RKO (cell line): Measurements from ENCODE around the gene FRMD3.
A peak's percentile ranks its signal among the peaks of the same experiment; 100 is the strongest.

Experiments used
- DNase-seq: peaks from one replicate; pipeline ENCODE4 v3.0.0-alpha.2; 2016; ENCODE audit warnings: low spot score

FRMD3 gene

DNA sequence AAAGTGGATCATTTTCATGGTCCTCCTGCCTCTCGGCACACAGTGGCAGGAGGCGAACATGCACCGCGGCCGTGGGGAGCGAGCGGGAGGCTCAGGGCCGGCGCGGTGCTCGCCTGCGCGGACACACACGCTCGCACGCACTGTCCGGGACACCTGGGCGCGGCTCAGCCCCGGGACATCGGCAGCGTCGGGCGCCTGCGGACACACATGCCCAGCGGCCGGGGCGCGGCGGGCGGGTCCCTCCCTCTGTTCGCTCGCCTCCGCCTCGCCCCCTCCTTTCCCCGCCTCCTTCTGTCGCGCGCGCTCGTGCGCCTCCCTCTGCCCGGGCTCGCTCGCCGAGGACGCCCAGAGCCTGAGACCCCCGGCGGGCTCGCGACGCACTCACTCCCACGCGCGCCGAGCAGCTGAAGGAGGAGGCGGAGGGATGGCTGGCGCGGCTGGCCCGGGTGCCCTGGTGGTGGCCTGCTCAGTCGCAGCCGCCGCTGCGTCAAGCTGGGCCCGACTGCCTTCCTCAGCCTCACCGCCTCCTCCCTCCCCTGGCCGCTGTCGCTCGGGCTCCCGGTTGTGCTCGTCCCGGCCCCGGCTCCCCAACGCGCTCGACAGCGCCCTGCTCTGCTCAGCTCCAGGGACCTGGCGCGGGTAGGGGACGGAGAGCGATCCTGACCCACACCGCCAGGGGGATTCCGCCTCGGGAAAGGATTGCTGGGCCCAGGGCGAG lies at the start of gene FRMD3:
TSS of gene FRMD3 (minus strand) at position 230 of the 718 bp plus-strand sequence. CDS start at position 60, 170 bp downstream.
- DNase-seq: no peak

DNA sequence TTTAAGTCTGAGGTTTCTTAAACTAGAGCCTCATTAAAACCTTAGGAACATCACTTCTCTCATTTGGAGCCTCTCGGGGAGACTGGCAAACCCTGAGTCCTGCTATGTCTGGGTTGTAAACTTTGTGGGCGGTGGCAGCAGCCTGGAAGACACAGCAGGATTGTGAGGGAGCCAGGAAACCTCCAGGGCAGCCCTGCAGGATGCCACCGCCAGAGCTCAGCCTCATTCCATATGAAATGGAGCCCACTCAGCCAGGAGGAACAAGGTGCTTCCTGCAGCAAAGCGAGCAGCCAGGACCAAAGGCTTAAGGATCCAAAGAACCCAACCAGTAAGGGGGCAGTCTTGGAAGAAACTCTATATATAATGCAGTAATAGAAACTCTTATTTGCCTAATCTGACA lies 46.8 kb upstream of the FRMD3 start:
- no peak for DNase-seq

DNA sequence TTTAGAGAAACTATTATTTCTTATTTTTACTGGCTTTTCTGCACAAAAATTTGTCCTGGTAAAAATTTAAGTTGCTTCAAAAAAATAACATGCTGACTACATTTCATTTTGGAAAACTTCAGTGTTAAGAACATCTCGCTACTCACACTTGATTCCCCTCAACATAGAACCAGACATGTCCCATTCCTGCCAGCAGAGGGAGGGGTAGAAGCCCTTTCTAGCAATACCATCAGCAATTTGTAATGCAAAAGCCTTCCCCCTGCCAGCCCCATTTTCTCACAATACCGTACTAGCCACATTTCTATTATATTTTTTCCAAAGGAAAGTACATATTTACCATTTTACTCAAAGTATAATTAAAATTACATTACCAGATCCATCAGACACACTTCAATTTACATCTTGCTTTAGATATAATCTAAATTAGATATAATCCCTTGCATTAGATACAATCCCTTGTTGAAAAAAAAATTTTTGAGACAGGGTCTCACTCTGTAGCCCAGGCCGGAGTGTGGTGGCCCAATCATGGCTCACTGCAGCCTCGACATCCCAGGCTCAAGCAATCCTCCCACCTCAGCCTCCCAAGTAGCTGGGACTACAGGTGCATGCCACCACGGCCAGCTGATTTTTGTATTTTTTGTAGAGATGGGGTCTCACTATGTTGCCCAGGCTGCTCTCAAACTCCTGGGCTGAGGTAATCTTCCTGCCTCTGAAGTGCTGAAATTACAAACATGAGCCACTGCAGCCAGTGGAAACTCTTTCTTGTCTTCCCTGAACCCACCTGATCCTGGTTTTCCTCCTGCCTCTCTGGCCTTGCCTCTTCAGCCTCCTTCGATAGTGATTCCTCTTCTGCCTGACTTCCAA lies 45.2 kb upstream of the FRMD3 start:
- peak; percentile 75 for DNase-seq

GRCh38 chr9:83582029-83582428 lies 43.8 kb upstream of the FRMD3 start:
- DNase-seq: no peak

DNA sequence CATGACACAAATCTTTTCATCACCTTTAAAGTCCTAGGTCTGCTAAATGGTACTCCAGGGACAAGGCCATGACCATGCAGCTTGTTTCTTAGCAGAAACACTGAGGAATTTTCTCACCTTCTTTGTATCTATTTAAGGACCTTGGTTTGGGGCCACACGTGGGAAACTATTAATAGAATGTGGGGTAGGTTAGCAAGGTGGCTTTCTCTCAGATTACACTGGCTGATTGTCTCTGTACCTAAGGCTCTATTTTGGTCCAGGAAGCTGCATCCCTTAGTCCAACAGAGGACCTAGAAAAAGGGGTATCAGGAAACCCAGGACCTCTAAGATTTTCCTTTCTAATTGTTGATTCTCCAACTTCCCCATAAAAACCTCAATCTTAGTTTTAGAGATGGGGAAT lies 36.3 kb upstream of the FRMD3 start:
- DNase-seq: no peak

- no peak for DNase-seq
These were observed 34.3 kb upstream of the FRMD3 start for GRCh38 chr9:83572524-83572923.

- DNase-seq: no peak
These were observed 32.2 kb upstream of the FRMD3 start for GRCh38 chr9:83570359-83570758.

- no peak for DNase-seq
These were observed 31.1 kb upstream of the FRMD3 start for GRCh38 chr9:83569326-83569725.

DNA sequence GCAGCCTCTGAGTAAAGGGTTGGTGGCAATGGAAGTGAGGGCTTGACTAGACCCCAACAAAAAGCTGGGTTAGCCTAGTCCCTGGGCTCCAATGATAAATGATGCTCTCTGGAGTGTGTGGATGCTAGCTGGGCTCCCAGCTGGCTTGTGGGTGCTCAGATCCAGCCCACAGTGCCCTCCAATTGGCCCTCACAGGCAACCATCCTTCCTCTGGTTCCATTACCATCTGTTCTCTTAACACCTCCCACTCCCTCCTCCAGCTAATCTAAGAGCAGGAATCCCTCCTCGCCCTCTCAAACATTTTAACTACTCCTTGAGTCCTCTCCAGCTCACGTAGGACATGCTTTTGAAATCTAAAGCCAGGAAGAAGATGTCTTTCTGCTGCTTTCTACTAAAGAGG lies 25.2 kb upstream of the FRMD3 start:
- no peak for DNase-seq

DNA sequence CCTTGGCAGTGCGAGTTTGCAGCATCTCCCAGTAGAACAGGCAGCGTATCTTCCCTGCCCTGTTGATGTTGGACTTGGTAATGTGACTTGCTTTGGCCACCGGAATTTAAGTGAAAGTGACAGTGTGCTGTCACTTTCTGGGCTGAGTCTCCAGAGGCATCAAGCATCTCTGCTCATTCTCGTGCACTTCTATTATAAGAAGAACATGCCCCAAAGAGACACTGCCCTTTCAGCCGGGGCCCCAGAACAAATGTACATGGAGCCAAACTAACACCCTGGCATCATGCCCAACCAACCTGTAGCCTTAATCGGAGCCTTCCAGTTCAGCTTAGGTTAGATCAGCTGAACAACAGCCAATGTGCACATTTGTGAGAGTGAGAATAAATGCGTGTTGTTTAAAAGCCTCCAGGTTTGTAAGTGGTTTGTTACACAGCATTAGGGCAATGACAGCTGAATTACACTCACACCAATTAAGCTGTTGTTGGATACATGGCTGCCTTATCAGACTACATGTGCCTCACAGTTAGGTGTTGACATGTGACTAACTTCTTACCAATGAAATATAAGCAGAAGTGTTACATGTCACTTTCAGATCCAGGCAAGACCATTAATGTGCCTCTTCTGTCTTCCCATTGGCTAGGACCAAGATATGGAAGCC lies 22.1 kb upstream of the FRMD3 start:
- no peak for DNase-seq

DNA sequence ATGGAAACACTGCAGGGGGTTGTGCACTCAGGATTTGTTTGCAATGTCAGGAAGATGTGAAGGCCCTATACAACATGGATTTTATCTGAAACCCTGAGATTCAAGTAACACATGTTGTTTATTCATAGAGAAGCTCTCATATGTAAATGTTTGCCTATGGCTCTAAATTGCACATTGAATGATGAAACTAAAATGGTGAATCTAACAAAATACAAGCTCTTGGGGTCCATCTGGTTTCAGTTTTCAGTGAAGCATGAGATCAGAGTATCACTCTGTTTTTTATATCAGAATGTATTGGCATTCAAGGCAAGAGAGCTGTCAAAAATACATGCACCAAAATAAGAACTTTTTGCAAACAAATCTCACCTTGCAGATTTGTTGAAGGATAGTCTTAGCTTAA lies 19.6 kb upstream of the FRMD3 start:
- no peak for DNase-seq

- DNase-seq: no peak
These were observed 19.1 kb upstream of the FRMD3 start for GRCh38 chr9:83557317-83557716.

GRCh38 chr9:83554278-83554677 lies 16.1 kb upstream of the FRMD3 start:
- DNase-seq: no peak

GRCh38 chr9:83544002-83544698 lies 5.9 kb upstream of the FRMD3 start:
- DNase-seq: peak; percentile 82

DNA sequence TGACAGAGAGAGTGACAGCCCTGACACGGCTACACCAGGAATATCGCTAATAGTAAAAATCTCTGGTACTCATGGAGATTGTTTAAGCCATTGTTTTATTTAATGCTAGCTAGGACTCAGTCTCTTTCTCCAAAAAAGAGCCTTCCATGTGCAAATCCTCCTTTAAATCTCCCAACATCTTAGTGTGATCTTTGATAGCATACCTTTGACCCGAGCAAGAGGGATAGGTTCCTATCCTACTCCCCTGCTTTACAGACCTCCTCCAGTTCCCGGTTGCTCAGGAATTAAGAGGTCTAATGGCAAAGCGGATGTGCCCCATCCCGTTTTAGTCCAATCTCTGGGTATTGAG lies 663 bp upstream of the FRMD3 start:
- DNase-seq: no peak

DNA sequence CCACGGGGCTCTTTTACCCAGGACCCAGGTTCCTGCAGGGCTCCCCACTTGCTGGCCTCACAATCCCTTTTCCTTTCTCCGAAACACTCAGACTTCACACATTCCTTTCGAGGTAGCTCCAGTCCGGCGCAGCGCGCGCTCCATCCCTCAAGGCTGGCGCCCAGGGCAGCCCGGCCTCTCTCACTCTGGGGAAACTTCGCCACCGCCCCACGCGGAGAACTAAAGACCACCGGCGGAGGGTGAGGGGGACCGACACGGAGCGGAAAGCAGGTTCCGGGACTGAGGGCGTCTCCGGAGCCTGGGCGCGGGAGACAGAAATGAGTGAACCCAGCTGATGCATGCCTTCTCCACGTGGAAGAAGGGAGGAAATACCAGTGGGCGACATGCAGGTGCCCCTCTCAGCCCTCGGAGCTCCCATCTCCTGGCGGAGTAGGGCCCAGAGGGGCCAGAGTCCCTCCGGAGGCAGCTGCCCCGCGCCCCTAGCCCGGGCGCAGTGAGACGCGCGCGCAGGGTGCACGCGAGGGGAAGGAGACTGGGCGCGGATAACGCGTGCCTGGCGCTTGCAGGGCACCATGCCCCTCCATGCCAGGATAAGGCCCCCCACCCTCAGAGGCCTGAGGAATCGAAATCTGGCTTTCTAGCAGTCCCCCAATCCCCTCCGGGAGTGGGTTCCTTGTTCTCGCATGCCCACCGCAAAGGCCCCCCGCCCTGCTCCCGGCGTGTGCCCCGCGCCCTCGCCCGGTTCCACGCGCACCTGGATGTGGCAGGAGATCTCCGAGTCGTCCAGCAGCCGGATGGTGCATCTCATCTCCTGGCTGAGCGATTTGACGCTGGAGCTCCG lies 650 bp downstream of the FRMD3 start:
- DNase-seq: no peak

- no peak for DNase-seq
These were observed 1.9 kb downstream of the FRMD3 start for GRCh38 chr9:83536332-83536731.

- no peak for DNase-seq
These were observed 2.5 kb downstream of the FRMD3 start for GRCh38 chr9:83535736-83536135.

GRCh38 chr9:83533296-83533695 lies 4.9 kb downstream of the FRMD3 start:
- no peak for DNase-seq

DNA sequence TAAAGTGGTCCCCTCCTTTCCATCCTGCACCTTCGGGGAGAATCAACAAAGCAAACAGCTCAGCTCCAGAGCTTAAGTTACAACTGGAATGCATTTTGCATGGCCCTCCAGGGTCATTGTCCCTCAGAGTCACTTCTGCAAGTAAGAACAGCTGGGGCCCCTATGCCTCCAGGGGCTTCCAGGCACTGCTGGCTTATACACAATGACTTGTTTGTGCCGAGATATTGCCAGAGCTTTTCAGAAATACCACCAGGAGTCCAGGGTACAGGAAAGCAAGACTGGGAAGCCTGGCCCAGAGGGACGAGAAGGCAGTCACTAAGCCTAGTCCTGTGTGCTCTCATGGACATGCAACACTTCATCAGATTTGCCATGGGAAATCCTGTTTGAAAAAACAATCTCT lies 11.3 kb downstream of the FRMD3 start:
- DNase-seq: no peak

GRCh38 chr9:83526211-83526610 lies 12.0 kb downstream of the FRMD3 start:
- DNase-seq: no peak

GRCh38 chr9:83523684-83524083 lies 14.5 kb downstream of the FRMD3 start:
- DNase-seq: no peak
